GM13977 (cell line): ENCODE results near the gene NOTCH2.

ENCODE experiments used
- DNase-seq: peaks from one replicate; pipeline ENCODE4 v3.0.0; 2012; ENCODE audit warnings: low spot score
- CTCF ChIP-seq: IDR thresholded peaks from 2 replicates; pipeline ENCODE4 v1.5.1; 2012; ENCODE audit warnings: mild to moderate bottlenecking, control low read depth; ENCODE audit not compliant: insufficient read depth; ENCODE audit errors: extremely low read depth, missing control alignments
- in situ Hi-C: fragments of 300-500 bp; cut with MboI; formaldehyde crosslinking; loops from one replicate; pipeline ENCODE4 v1.12.0; 2022; ENCODE audit warnings: low sequenced_read_pairs, low pct_unique_long_range_greater_than_20kb, mixed read lengths, inconsistent platforms; ENCODE audit not compliant: unreplicated experiment

The NOTCH2 gene

GRCh38 chr1:119903443-119903835 is 166.0 kb downstream of the NOTCH2 start:
- no peak for TF ChIP-seq CTCF
- in situ Hi-C loops = no loop called here
- no peak for DNase-seq

GRCh38 chr1:119902775-119903442 is 166.6 kb downstream of the NOTCH2 start:
- in situ Hi-C loops = no loop called here
- DNase-seq = no peak
- TF ChIP-seq CTCF = no peak

GRCh38 chr1:119898981-119899720 is 170.3 kb downstream of the NOTCH2 start:
- in situ Hi-C loops = no loop called here
- no peak for DNase-seq
- TF ChIP-seq CTCF = no peak

- TF ChIP-seq CTCF = no peak
- in situ Hi-C loops = no loop called here
- no peak for DNase-seq
These were observed 170.9 kb downstream of the NOTCH2 start for GRCh38 chr1:119898530-119898929.

- in situ Hi-C loops = no loop called here
- DNase-seq = no peak
- no peak for TF ChIP-seq CTCF
These were observed 173.2 kb downstream of the NOTCH2 start, which contains the start of gene ADAM30 for GRCh38 chr1:119896303-119896702. Gene ADAM30 (minus strand): TSS chr1:119896515. CDS start chr1:119896336, 179 bp downstream.

GRCh38 chr1:119895102-119895501 is 174.4 kb downstream of the NOTCH2 start:
- no peak for TF ChIP-seq CTCF
- in situ Hi-C loops = no loop called here
- DNase-seq = no peak
